PC-9 (cell line): ENCODE results near the gene UST.

Experiments used
- EZH2 ChIP-seq: fragments of 200-600 bp; sonication (generic); IDR thresholded peaks from 2 replicates; pipeline ENCODE4 v1.8.0; 2017; ENCODE audit warnings: antibody characterized with exemption, low read depth
- TF ChIP-seq, protein P1 (sequence below): fragments of 200-600 bp; sonication (generic); conservative IDR thresholded peaks from 2 replicates; pipeline ENCODE4 v1.6.1; 2017; ENCODE audit warnings: mixed run types, antibody characterized with exemption, mild to moderate bottlenecking, moderate library complexity

DNA sequence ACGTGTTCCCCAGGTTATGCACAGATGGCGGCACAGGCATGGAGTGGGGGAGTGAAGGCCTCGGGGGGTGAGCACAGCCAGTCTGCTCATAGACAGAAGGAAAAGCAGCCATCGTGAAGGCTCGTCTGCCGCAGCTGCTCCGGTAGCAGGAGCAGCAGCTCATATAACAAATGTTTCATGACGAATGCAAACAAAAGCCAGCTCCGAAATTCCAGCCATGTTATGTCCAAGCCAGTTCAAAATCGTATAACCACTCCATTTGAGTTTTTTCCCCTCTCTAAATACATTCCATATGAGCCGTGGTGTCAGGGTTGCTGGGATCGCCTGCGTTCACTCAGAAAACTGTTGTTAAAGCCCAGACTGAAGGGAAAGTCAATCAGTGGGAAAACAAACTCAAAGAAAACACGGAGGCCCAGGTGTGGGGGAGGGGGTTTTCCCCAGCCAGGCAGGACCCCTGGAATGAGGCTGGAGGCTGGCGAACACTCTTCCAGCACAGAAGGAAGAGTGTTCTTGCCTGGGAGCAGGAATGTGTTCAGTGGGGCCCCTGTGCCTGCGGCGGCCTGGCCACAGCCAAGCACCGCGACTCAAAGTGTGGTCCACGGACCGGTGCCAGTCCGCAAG, 290.3 kb downstream of the UST start:
- TF ChIP-seq, protein P1, sequence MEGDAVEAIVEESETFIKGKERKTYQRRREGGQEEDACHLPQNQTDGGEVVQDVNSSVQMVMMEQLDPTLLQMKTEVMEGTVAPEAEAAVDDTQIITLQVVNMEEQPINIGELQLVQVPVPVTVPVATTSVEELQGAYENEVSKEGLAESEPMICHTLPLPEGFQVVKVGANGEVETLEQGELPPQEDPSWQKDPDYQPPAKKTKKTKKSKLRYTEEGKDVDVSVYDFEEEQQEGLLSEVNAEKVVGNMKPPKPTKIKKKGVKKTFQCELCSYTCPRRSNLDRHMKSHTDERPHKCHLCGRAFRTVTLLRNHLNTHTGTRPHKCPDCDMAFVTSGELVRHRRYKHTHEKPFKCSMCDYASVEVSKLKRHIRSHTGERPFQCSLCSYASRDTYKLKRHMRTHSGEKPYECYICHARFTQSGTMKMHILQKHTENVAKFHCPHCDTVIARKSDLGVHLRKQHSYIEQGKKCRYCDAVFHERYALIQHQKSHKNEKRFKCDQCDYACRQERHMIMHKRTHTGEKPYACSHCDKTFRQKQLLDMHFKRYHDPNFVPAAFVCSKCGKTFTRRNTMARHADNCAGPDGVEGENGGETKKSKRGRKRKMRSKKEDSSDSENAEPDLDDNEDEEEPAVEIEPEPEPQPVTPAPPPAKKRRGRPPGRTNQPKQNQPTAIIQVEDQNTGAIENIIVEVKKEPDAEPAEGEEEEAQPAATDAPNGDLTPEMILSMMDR, result no peak
- TF ChIP-seq EZH2, result no peak
